HUES48 (cell line): ENCODE measurements around the gene MGAT3.
"Not testable (repeated sequence)": the region's sequence is repeated elsewhere in the genome, so short reads cannot be mapped to it uniquely, and the experiment has no call there.

Experiments
- H3K27ac ChIP-seq: one replicate; pipeline ENCODE4 v1.7.0; 2013; ENCODE audit warnings: low read depth, low read length, inconsistent platforms
- H3K27me3 ChIP-seq: 2 replicates; pipeline ENCODE4 v1.6.1; 2013; ENCODE audit warnings: mild to moderate bottlenecking, low read length; ENCODE audit not compliant: control insufficient read depth, insufficient read depth
- H3K36me3 ChIP-seq: 2 replicates; pipeline ENCODE4 v1.6.1; 2013; ENCODE audit warnings: low read length; ENCODE audit not compliant: control insufficient read depth, insufficient read depth
- H3K4me1 ChIP-seq: 2 replicates; pipeline ENCODE4 v1.6.1; 2013; ENCODE audit warnings: mild to moderate bottlenecking, low read length; ENCODE audit not compliant: control insufficient read depth, insufficient read depth
- H3K4me3 ChIP-seq: 2 replicates; pipeline ENCODE4 v1.5.1; 2013; ENCODE audit warnings: mild to moderate bottlenecking, low read depth, low read length
- H3K9ac ChIP-seq: 2 replicates; pipeline ENCODE4 v1.6.1; 2013; ENCODE audit warnings: mild to moderate bottlenecking, low read depth, low read length, moderate library complexity
- H3K9me3 ChIP-seq: 2 replicates; pipeline ENCODE4 v1.6.1; 2013; ENCODE audit warnings: low read length; ENCODE audit not compliant: control insufficient read depth, insufficient read depth

The MGAT3 gene

GRCh38 chr22:39518144-39518786 is 61.5 kb downstream of the MGAT3 start:
- no peaks in the 10 kb centered on the region for H3K9me3 ChIP-seq
- H3K27me3 ChIP-seq, result peaks cover 31% of the 10 kb centered on the region; the same call in 1 of the 2 replicates
- H3K4me1 ChIP-seq, result peaks cover 12% of the 10 kb centered on the region
- 0 out of 2 replicates have a peak overlapping the region, but pooled peaks have one; percentile 97 for H3K4me3 ChIP-seq
- no peak overlapping the region for H3K27ac ChIP-seq
- no peak overlapping the region for H3K9ac ChIP-seq
- H3K36me3 ChIP-seq, result peaks cover 58% of the 10 kb centered on the region

GRCh38 chr22:39518996-39519680 is 62.3 kb downstream of the MGAT3 start:
- Histone ChIP-seq H3K27ac (peak overlapping the region; percentile 98), H3K9me3 (no peaks in the 10 kb centered on the region)

GRCh38 chr22:39519681-39520225 is 62.9 kb downstream of the MGAT3 start:
- Histone ChIP-seq H3K9ac (peak overlapping the region; percentile 99), H3K36me3 (peaks cover 56% of the 10 kb centered on the region), H3K4me1 (peaks cover 12% of the 10 kb centered on the region), H3K9me3 (no peaks in the 10 kb centered on the region), H3K27ac (peak overlapping the region; percentile 98), H3K27me3 (peaks cover 17% of the 10 kb centered on the region; the same call in 1 of the 2 replicates), H3K4me3 (peak overlapping the region; percentile 97)

More at GRCh38 chr22:39518996-39519680, 62.3 kb downstream of the MGAT3 start:
- Histone ChIP-seq H3K9ac (peak overlapping the region; percentile 77), H3K27me3 (peaks cover 22% of the 10 kb centered on the region; the same call in 1 of the 2 replicates), H3K4me3 (peak overlapping the region; percentile 97), H3K4me1 (peaks cover 12% of the 10 kb centered on the region), H3K36me3 (peaks cover 56% of the 10 kb centered on the region)

GRCh38 chr22:39520226-39521105 is 63.7 kb downstream of the MGAT3 start, which contains the start of gene ATF4:
ATF4 (plus strand) TSS chr22:39520562; CDS start chr22:39521446, 884 bp downstream.
- H3K9me3 ChIP-seq, result no peaks in the 10 kb centered on the region
- peak within 1 kb of the TSS; percentile 97 for H3K4me3 ChIP-seq
- H3K9ac ChIP-seq, result peak within 1 kb of the TSS; percentile 99
- peaks cover 12% of the 10 kb centered on the region for H3K4me1 ChIP-seq
- peaks cover 15% of the 10 kb centered on the region; the same call in 1 of the 2 replicates for H3K27me3 ChIP-seq
- peak within 1 kb of the TSS; percentile 98 for H3K27ac ChIP-seq
- H3K36me3 ChIP-seq, result peaks cover 56% of the 10 kb centered on the region

- Histone ChIP-seq H3K27ac (peak overlapping the region; percentile 98), H3K9ac (peak overlapping the region; percentile 99), H3K4me3 (peak overlapping the region; percentile 97), H3K4me1 (peaks cover 12% of the 10 kb centered on the region), H3K36me3 (peaks cover 48% of the 10 kb centered on the region)
- not testable (repeated sequence) for H3K9me3 ChIP-seq, H3K27me3 ChIP-seq
Measured at GRCh38 chr22:39521106-39521885, 64.5 kb downstream of the MGAT3 start.

GRCh38 chr22:39522091-39522490 is 65.3 kb downstream of the MGAT3 start:
- H3K4me1 ChIP-seq, result peaks cover 12% of the 10 kb centered on the region
- H3K27me3 ChIP-seq, H3K9me3 ChIP-seq, H3K9ac ChIP-seq: not testable (repeated sequence)
- H3K36me3 ChIP-seq, result peaks cover 43% of the 10 kb centered on the region
- peak overlapping the region; percentile 97 for H3K4me3 ChIP-seq
- H3K27ac ChIP-seq, result peak overlapping the region; percentile 98

GRCh38 chr22:39522567-39523300 is 65.9 kb downstream of the MGAT3 start:
- peaks cover 43% of the 10 kb centered on the region for H3K36me3 ChIP-seq
- H3K9me3 ChIP-seq, result no peaks in the 10 kb centered on the region
- H3K9ac ChIP-seq, result no peak overlapping the region
- H3K27ac ChIP-seq, result peak overlapping the region; percentile 63
- H3K4me1 ChIP-seq, result peaks cover 12% of the 10 kb centered on the region
- H3K4me3 ChIP-seq, result peak overlapping the region; percentile 30
- 0 out of 2 replicates have a peak, but pooled peaks cover 5% of the 10 kb centered on the region for H3K27me3 ChIP-seq

- H3K27me3 ChIP-seq, result no peaks in the 10 kb centered on the region
- no peak overlapping the region for H3K9ac ChIP-seq
- H3K4me3 ChIP-seq, result no peak overlapping the region
- peaks cover 50% of the 10 kb centered on the region for H3K36me3 ChIP-seq
- peaks cover 10% of the 10 kb centered on the region for H3K4me1 ChIP-seq
- peak overlapping the region; percentile 40 for H3K27ac ChIP-seq
- no peaks in the 10 kb centered on the region for H3K9me3 ChIP-seq
Measured at GRCh38 chr22:39524089-39524752, 67.4 kb downstream of the MGAT3 start.
